Epidermal melanocyte (primary cell): ENCODE measurements around the gene CACNG7.
"Not testable (repeated sequence)": the region's sequence is repeated elsewhere in the genome, so short reads cannot be mapped to it uniquely, and the experiment has no call there.

Source experiments
- DNase-seq: peaks from one replicate; pipeline ENCODE4 v3.0.0; 2011; ENCODE audit warnings: low spot score; ENCODE audit not compliant: insufficient read length

CACNG7 gene

DNA sequence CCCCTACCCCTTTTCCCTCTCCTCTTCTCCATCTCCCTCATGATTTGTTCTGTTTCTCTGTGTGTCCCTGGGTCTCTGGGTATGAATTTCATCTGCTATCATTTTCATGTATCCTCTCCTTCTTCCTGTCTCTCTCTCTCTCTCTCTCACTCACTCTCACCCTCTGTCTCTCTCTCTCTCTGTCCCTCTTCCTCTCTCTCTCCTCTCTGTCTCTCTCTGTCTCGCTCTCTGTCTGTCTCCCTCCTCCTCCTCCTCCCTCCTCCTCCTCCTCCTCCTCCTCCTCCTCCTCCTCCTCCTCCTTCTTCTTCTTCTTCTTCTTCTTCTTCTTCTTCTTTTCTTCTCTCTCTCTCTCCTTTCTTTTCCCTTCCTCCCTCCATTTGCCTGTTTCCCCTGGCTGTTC lies 3.3 kb upstream of the CACNG7 start:
- no peak for DNase-seq

- DNase-seq: peak; percentile 81
These were observed 2.6 kb upstream of the CACNG7 start for GRCh38 chr19:53906211-53907192.

DNA sequence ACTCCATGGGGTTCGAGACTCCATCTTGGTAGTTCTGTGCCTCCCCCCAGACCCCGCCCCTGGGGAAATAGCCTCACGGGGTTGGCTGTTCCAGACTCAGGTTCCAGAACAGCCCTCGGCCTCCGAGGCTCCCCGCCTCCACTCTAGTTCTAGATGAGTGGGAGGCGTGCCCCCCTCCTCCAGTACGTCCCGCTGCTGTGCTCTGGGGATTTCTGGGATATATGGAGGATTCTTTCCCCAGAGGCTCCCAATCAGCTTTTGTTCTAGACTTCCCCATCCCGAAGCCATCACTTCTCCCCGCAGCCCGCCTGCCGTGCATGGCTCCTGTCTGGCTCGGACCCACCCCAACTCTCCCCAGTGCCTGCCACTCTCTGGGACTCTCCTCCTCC lies 1.9 kb upstream of the CACNG7 start:
- no peak for DNase-seq

GRCh38 chr19:53907690-53908089 lies 1.4 kb upstream of the CACNG7 start:
- DNase-seq: no peak

DNA sequence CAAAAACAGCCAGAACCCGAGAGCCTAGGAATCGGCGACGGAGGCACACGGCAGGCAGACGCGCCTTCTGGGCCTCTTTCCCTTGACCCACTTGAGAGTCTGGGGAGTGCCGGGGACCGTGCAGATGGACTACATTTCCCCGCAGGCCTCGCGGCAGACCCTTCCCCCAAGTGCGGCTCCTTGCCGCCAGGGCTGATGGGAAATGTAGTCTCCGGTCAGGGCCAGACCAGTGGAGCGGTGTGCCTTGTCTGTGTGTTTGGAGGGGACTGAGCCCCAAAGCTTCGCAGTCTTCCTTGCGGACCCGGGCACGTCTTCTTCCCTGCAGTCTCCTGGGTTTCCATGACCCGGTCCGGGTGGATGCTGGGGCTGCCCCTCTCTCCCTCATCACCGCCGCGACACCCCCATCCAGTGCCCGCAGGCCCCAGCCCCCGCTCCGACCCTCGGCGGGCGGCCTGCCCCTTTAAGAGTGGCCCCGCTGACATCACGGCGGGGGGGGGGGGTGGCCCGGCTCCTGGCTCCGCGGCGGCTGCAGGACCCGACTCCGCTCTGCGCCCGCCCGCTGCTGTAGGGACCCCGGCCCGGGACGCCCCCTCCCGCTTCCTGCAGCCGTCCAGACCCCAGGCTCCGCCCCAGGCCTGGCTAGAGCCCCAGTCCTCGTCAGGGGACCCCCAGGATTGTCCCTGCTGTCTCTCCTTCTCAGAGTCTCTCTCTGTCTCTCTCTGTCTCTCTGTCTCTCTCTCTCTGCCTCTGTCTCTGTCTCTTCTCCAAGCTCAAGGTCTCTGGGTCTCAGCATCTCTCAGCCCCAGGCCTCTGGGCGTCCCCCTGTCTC lies 758 bp upstream of the CACNG7 start:
- no peak for DNase-seq

DNA sequence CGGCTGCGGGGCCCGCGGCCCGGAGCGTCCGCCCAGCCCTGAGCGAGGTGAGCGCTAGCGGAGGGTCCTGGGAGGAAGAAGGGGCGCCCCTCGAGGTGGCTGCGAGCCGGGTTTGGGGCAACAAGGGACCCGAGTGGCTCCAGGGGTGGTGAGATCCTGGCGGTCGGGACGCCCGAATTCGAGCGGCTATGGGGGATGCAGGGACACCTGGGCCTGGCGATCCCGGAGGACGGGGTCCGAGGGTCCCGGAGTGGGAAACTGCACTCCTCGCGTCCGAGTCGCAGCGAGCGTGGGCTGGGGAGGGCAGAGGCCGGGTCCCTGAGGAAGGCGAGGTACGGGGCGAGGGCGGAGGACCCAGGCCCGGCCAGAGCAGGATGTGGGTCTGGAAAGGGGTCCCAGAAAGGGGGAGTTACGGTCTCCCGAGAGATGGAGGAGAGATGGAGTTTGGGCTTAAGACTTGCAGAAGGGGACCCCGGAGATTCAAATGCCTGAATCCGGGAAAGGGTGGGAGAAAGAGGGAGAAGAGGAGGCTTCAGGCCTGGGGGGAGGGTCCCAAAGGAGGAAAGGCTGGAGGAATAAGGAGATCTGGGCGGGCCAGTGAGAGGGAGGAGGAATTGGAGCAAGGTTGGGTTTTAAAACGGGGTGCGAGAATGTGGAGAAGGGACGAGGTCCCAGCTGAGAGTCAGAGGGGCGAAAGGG lies 542 bp downstream of the CACNG7 start:
- DNase-seq: no peak

- DNase-seq: no peak
These were observed 1.1 kb downstream of the CACNG7 start for GRCh38 chr19:53910170-53910518.

GRCh38 chr19:53912653-53913052 lies 3.6 kb downstream of the CACNG7 start:
- DNase-seq: no peak

DNA sequence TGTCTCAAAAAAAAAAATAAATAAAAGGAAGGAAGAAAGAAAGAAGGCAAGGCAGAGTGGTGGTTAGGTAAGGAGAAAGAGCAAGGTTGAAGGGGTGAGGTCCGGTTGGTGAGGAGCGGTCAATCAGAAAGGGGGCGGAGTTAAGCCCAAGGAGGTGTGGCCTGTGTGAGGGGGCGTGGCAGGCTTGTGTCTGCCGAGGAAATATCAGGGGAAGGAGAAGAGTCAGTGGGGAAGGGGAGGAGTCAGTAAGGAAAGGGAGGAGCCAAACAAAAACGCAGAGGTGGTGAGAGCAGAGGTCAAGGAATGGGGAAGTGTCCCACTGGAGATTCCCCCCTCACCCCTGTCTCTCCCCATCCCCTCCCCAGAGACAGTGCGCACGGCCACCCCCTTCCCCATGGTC lies 5.9 kb downstream of the CACNG7 start:
- DNase-seq: no peak

DNA sequence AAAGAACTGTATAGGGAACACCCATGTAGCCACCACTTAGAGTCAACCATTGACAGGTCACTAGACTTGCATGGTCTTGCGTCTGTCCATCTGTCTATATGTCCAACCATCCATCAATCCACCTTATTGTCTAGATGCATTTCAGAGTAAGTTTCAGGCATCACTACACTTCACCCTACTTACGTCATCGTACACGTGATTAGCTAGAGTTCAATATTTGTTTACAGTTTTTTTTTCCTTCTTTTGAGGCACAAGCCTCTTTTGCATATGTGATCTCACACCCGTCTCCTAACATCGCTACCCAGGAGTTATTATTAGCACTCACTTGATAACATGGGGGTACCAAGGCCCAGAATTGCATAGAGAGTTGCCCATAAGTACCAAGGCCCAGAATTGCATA lies 6.9 kb downstream of the CACNG7 start:
- no peak for DNase-seq

- DNase-seq: no peak
These were observed 8.3 kb downstream of the CACNG7 start for GRCh38 chr19:53917356-53917755.

DNA sequence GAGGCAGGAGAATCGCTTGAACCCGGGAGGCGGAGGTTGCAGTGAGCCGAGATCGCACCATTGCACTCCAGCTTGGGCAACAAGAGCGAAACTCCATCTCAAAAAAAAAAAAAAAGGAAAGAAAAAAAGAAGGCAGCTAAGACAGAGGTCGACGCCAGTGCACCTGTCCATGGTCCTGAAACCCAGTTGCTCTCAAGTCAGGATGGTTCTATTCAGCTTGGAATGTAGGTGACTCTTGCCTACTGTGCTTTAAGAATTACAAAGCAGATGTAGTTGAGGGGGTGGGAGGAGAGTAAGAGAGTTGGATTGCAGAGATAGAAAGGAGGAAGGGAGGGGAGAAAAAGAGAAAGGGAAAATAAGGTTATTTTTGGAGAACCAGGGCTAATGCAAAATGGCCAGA lies 18.7 kb downstream of the CACNG7 start:
- no peak for DNase-seq

GRCh38 chr19:53936029-53936428 lies 27.0 kb downstream of the CACNG7 start:
- no peak for DNase-seq

DNA sequence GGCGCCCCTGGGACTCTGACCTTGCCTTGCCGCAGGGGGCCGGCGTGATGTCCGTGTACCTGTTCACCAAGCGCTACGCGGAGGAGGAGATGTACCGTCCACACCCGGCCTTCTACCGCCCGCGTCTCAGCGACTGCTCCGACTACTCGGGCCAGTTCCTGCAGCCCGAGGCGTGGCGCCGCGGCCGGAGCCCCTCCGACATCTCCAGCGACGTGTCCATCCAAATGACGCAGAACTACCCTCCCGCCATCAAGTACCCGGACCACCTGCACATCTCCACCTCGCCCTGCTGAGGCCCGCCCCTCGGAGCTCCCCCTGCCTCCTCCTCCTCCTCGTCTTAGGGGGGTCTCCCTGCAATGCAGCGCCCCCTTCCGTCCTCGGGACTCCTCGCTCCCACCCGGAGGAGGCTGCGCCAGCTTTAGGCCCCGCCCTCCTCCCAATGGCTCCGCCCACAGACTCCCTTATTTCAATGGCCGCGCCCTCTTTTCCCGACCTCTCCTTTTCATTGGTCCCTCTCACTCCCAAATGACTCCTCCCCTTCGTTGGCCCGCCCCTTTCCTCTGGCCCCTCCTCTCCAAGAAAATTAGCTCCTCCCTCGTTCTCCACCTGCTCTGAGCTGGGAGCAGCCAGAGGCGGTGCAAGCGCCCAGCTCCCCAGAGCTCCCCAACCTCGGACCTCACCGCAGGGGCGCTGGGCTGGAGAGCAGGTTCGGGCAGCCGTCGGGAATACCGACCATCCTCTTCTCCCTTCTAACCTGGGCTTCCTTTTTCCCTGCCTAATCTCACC lies 33.1 kb downstream of the CACNG7 start:
- DNase-seq: no peak

DNA sequence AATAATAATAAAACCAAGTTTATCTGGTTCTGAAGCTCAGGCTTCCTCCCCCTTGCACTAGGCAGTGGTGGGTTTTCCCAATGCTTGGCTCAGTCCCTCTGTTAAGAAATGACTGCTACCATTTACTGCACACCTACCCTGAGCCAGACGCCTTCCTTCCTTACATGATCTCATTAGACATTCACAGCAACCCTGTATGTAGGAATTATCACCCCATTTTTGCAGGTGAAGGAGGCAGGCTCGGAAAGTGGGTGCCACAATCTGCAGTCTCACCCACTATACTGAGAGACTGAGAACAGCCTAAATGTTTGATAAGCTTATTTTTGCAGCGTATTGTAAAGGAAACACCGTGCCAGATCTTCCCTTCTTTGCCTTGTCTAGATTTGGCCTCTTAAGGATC lies 35.3 kb downstream of the CACNG7 start:
- no peak for DNase-seq

- DNase-seq: no peak
These were observed 35.9 kb downstream of the CACNG7 start for GRCh38 chr19:53944933-53945332.

- DNase-seq: no peak
These were observed 36.4 kb downstream of the CACNG7 start for GRCh38 chr19:53945441-53945840.

DNA sequence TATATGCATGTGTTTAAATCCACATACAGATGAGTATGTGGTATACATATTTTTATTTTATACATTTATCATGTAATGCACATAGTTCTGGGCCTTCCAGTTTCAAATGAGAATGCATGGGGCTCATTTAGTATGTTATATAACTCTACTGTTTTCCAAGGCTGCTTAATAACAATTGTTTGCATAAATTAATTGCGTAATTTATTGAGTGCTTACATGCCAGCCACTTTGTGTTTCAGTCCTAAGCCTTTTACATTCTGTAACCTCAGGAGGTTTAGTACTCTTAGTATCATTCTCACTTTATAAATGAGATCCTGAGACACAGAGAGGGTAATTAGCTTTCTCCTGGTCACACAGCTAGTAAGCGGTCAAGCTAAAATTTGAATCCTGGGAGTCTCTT lies 36.9 kb downstream of the CACNG7 start:
- DNase-seq: no peak

DNA sequence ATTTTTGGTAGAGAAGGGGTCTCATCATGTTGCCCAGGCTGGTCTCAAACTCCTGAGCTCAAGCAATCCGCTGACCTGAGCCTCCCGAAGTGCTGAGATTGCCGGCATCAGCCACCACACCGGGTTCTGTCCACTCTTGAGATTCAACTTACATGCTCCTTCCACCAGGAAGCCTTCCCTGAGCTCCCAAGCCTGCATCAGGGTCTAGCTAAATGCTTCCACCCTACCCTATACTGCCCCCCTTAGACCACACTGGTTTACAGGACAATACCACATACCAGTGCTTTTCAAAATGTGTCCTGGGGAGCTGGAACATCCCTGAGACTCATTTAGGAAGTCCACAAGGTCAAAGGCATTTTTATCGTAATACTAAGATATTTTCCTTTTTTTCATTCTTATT lies 38.5 kb downstream of the CACNG7 start:
- no peak for DNase-seq

GRCh38 chr19:53948611-53949010 lies 39.5 kb downstream of the CACNG7 start:
- not testable (repeated sequence) for DNase-seq

GRCh38 chr19:53951436-53951835 lies 42.4 kb downstream of the CACNG7 start:
- DNase-seq: no peak
